GM18873 (cell line): ENCODE data around the gene AFG1L.
"Not testable (repeated sequence)": the region's sequence is repeated elsewhere in the genome, so short reads cannot be mapped to it uniquely, and the experiment has no call there.

Experiments
- ATAC-seq: cut with Tn5 transposase; IDR thresholded peaks from one replicate; pipeline ENCODE4 v1.9.1; 2021; ENCODE audit warnings: mild to moderate bottlenecking, moderate library complexity, moderate number of reproducible peaks; ENCODE audit not compliant: unreplicated experiment, low FRiP score

The AFG1L gene

DNA sequence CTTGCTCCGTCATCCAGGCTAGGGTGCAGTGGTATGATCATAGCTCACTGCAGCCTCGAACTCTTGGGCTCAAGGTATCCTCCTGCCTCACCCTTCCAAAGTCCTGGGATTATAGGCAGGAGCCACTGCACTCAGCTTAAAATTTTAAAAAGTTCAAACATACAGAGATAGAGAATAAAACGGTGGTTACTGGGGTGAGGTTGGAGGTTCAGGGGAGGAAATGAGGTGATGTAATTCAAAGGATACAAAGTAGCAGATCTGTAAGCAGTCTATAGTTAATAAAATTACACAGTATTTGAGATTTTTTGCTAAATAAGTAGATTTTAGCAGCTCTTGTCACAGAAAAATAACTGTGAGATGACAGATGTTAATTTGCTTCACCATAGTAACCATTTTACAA is 7.5 kb upstream of the AFG1L start:
- no peak for ATAC-seq

GRCh38 chr6:108288742-108289141 is 6.1 kb upstream of the AFG1L start:
- ATAC-seq: no peak

DNA sequence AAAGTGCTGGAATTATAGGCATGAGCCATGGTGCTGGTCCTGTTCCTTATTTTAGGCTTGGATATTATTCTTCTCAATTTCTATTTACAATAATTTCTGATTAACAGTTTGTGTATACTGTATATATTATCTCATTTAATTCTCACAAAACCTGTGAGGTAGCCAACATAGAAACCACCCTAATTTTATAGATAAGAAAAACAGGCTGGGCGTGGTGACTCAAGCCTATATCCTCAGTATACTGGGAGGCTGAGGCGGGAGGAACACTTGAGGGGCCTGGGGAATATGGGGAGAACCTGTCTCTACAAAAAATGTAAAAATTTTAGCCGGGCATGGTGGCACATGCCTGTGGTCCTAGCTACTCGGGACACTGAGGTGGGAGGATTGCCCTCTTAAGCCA is 3.8 kb upstream of the AFG1L start:
- ATAC-seq: no peak

GRCh38 chr6:108292561-108292960 is 2.3 kb upstream of the AFG1L start:
- not testable (repeated sequence) for ATAC-seq

DNA sequence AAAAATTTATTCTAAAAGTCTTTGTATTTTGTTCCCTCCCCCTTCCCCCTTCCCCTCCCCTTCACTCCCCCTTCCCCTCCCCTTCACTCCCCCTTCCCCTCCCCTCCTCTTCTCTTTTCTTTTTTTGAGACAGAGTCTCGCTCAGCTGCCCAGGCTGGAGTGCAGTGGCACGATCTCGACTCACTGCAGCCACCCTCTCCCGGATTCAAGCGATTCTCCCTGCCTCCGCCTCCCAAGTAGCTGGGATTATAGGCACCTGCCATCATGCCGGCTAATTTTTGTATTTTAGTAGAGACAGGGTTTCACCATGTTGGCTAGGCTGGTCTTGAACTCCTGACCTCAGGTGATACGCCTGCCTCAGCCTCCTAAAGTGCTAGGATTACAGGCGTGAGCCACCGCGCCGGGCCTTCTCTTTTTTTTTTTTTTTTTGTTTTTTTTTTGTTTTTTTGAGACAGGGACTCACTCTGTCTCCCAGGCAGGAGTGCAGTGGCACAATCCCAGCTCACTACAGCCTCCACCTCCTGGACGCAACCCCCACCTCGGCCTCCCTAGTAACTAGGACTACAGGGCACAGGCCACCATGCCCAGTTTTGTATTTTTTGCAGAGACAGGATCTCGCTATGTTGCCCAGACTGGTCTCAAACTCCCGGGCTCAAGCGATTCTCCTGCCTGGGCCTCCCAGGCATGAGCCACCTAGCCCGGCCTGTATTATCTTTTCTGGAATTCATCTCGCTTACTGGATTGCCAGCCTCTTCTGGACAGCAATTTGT is 1.1 kb upstream of the AFG1L start:
- ATAC-seq: no peak

DNA sequence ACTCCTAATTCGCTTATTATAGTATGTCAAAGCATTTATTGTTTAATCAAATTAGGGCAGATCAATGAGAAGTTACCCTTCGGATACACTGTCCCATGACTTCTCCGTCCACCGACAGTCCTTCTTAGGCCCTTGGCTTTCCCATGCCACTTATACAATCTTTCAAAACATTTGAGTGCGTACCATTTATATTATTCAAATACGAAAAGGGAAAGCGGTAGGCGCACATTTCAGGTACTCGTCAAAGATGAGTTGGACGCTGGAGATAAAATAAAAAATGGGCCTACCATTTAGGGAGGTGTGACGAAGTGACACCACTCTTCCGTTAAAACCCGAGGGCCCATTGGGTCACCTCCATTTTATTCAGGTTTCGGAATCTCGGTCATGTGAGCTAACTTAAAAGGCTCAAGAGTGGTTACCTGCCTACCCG is 542 bp upstream of the AFG1L start:
- peak; percentile 14 for ATAC-seq

- no peak for ATAC-seq
Measured at GRCh38 chr6:108295676-108296075, 822 bp downstream of the AFG1L start.

- ATAC-seq: no peak
Measured at GRCh38 chr6:108302386-108302785, 7.5 kb downstream of the AFG1L start.

- no peak for ATAC-seq
Measured at GRCh38 chr6:108304646-108305045, 9.8 kb downstream of the AFG1L start.

DNA sequence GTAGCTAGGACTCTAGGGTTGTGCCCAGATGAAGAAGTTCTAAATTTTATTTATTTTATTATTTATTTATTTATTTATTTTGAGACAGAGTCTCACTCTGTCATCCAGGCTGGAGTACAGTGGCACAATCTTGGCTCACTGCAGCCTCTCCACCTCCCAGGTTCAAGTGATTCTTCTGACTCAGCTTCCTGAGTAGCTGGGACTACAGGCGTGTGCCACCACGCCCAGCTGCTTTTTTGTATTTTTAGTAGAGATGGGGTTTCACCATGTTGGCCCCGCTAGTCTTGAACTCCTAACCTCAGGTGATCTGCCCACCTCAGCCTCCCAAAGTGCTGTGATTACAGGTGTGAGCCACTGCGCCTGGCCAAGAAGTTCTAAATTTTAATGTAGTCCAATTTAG is 13.8 kb downstream of the AFG1L start:
- ATAC-seq: not testable (repeated sequence)

GRCh38 chr6:108309844-108310243 is 15.0 kb downstream of the AFG1L start:
- ATAC-seq: no peak

GRCh38 chr6:108312605-108313004 is 17.8 kb downstream of the AFG1L start:
- ATAC-seq: no peak

DNA sequence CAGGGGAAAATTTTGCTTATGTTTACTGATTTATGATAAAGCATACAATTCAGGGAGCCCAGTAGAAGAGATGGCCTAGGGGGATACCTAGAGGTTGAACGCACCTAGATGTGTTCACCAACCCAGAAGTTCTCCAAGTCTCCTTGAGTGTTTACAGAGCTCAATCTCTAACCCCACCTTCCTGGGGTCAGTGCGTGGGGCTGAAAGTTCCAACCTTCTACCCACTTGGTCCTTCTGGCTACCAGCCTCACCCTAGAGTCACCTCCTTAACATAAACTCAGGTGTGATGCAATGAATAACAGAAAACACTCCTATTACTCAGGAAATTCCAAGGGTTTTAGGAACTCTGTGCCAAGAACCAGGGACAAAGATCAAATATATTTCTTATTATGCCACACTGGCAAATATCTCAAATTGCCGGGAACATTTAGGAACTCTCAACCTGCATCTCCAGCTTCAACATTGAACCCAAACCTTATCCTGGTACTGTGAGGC is 26.4 kb downstream of the AFG1L start:
- ATAC-seq: no peak

DNA sequence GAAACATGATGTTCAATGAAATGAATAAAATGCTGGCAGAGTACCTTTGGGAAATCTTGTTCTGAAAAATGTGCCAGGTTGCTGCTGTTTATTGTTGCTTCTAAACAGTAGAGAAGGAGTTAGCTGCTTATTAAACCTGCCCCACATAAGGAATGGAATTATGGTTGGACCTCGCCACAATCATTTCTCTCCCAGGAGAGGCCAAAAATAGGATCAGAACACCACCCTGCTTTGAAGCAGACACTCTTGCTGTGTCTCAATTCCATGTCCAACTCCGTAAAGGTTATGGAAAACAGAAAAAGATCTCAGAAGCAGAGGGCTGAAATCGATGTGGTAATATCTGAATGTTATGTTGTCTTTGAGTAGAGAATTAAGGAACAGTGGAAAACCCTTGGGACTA is 27.9 kb downstream of the AFG1L start:
- no peak for ATAC-seq

- no peak for ATAC-seq
Measured at GRCh38 chr6:108323710-108324466, 29.0 kb downstream of the AFG1L start.

GRCh38 chr6:108330221-108330785 is 35.4 kb downstream of the AFG1L start:
- not testable (repeated sequence) for ATAC-seq

- no peak for ATAC-seq
Measured at GRCh38 chr6:108330806-108331205, 36.0 kb downstream of the AFG1L start.

- no peak for ATAC-seq
Measured at GRCh38 chr6:108331982-108332381, 37.1 kb downstream of the AFG1L start.

DNA sequence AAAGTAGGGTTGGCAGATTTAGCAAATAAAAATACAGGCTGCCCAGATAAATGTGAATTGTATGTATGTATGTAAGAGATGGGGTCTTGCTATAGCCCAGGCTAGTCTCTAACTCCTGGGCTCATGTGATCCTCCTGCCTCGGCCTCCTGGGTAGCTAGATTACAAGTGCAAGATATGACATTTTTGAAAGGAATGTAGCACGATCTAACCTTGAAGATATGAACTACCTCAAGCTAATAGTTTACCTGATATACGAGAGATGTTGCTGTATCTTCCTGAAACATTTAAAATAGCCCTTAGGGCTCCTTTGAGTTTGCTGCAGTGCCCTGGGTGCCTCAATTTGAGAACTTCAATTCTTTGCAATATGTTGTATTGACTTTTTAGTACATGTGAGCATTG is 42.1 kb downstream of the AFG1L start:
- ATAC-seq: no peak

- no peak for ATAC-seq
Measured at GRCh38 chr6:108337721-108338120, 42.9 kb downstream of the AFG1L start.

DNA sequence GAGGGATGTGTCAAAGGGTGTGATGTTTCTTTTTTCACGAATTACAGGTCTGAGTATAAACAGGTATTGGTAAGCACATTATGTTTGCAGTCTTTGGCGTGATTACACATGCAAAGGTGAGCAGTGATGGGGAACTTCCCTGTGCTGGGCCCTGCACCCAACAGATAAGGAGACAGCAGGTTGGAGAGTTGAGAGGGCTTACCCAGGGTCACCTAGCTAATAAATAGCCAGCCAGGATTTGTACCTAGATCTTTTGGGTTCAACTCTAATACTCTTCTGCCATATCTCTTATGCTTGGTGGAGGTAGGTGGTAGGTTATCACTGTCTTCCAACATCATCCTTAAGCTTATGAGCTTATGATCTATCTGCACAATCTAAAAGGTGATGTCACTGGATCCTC is 46.5 kb downstream of the AFG1L start:
- ATAC-seq: no peak
